HG02885 (cell line): Measurements from ENCODE around the gene TMOD1.

Experiments
- ATAC-seq: cut with Tn5 transposase; IDR thresholded peaks from one replicate; pipeline ENCODE4 v1.9.1; 2021; ENCODE audit warnings: mild to moderate bottlenecking; ENCODE audit not compliant: unreplicated experiment, poor library complexity

TMOD1 gene

DNA sequence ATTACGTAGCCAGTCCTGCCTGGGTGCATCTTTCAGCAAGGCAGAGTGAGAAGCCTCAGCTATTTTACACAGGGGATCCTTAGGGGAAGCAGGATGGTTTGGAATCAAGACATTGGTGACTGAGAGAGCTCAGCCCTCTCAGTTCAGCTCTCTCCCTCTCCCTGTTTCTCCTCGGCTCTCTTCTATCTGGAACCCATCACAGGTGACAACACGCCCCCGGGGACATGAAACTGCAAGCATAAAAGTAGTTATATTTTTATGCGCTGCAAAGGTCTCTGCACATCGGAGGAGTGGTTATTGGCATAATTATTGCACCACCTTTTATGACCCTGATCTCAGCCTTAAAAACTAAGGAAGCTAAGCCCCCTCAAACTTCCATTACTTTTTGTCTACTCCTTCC is 14.2 kb downstream of the TMOD1 start:
- no peak for ATAC-seq

DNA sequence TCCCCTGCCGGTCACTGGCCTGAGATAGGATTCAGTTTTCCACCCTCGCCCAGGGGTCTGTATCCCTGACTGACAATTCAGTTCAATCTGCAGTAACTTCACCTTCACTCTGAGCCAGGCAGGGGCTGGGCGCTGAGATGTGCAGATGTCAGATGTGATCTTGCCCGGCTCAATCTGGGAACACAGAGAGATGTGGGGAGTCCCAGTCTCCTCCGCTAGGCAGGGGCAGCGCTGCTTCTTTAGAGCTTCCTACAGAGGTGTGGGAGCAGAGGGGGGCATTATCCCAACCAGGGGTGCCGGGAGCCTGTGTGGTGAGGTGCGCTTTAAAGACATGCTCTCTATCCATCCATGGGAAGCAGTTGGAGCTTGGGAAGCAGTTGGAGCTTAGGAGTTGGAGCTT is 14.6 kb downstream of the TMOD1 start:
- no peak for ATAC-seq

DNA sequence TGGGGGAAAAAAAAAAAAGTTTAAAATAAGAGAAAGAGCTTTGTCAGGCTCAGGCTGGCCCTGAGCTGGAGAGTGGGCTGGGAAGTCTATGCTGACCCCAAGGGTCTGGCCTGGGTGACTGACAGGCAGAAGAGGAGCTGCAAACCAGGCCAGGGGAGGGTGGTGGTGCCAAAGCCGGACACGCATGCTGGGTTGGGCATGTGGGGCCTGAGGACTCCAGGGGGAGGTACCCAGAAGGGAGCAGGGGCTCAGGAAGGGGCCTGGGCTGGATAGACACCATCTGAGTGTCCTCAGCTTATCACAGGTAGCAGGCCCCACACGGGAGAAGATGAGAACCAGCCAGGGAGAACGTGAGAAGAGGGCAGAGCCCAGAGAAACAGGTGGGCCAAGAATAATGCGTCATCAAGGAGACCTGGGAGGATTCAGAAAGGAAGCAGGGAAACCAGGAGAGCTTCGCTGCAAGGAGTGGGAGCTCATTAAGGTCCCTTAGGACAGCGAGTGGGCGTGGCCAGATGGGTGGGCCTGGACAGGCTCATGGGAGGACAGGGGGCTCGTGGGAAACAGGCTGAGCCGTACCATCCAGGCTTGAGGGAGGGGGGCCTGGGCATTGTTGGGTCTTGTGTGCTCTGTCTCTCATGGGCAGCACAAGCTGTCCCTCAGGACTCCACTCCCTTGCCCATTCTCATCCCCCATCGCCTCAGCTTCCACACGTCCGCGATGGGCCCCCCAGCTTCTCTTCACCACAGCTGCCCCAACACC is 16.0 kb downstream of the TMOD1 start:
- ATAC-seq: no peak

DNA sequence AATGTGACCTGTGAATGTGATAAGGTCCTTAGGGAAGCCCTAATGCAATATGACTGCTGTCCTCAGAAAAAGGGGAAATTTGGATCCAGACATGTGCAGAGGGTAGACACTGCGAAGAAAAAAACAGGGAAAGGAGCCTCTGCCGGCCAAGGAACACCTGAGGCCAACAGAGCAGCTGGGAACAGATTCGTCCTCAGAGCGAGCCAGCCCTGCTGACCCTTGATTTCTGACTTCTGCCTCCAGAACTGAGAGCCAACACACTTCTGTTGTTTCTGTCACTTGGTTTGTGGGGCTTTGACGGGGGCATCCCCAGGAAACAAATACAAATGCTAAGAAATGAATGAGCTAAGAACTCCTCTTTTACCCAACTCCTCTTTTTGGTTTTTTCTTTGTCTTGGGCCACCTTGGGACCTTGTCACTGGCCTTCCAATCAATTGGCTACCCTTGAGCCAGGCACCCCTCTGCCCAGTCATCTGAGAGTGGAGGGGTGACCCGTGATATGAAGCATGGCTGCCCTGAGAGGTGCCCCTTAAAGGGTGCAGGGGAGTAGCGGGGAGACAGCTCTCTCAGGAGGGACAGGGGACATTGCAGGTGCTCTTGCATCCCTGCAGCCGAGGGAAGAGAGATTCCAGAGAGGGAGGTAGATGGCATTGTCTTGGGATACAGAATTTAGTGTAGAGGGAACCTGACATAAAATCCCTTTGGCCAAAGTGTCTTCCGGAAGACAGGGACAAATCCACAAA is 16.9 kb downstream of the TMOD1 start:
- ATAC-seq: no peak

DNA sequence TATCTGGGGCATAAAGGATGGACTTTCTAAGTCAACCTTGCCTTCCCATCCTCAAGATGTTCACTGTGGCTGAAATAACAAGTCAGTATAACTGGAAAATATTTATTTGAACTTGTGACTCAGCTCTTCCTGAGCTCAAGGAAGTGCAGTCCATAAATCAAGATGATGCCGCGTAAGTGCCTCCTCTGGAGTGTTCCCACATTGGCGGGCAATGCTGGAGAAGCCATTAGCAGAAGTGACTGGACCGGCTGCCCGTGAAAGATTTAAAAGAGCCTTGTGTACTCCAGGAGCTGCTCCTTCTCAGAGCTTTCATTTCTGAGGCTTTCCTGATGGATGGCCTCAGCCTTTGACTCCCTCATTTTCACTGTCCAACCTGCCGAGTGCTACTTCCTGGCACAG is 17.4 kb downstream of the TMOD1 start:
- ATAC-seq: no peak

DNA sequence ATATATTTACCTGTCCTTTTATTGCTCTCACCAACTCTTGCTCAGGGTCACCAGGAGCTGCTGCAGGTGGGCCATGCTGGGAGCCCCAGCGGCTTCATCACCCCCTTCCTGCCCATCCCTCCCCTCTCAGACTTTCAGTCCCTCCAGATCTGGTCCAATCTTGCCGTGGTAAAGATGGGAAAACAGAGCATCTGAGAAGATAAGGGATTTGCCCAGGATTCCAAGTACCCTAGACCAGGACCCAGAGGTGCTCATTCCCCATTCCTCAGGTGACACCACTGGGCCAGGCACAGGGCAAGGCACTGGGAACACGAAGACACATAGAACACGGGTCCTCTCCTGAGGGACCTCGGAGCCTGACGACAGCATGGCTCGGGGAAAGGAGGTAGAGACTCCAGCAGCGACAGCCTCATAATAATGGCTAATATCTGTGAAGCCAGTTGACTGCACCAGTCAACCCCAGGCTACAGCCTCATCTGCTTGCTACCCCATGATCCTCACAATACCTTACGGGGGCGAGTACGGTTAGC is 18.0 kb downstream of the TMOD1 start:
- ATAC-seq: no peak

DNA sequence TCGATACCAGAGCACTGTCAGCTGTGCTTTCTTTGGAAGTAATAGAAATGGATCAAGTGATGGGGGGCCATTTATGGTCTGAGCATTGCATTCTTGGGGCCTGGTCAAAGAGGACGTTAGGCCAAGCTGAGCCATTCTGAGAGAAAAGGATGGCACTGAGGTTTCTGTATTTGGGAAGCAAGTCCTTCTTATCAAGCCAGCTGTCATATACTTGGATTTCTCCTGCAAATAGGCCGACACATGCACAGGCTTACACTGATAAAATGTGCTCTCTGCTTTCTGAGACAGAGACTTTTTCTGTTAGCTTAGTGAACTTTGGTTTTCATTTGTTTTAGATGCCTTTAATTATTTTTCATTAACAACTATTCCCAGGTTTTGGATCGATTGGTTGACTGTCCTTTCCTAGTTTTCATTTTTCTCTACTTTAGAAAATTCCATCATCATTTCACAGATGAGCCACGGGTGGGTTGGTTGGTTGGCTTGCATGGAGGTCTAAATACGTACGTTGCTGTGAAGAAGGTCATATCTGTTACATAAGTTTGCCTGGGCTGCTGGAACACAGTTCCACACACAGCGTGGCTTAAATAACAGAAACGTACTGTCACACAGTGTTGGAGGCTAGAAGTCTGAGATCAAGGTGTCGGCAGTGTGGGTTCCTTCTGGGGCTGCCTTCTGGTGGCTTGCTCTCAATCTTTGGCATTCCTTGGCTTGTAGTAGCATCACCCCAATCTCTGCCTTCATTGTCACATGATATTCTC is 20.3 kb downstream of the TMOD1 start:
- ATAC-seq: no peak

DNA sequence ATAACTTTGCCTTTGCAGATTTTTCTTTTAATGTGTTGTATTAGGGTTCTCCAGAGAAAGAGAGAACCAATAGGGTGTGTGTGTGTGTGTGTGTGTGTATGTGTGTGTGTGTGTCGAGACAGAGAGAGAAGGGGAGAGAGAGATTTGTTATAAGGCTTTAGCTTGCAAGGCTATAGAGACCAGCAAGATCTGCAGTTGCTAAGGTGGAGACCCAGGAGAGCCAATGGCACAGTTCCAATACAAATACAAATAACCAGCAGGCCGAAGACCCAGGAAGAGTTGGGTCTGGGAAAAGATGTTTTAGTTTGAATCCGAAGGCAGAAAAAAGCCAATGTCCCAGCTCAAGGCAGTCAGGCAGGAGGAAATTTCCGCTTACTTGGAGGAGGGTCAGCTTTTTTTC is 23.0 kb downstream of the TMOD1 start:
- ATAC-seq: no peak

DNA sequence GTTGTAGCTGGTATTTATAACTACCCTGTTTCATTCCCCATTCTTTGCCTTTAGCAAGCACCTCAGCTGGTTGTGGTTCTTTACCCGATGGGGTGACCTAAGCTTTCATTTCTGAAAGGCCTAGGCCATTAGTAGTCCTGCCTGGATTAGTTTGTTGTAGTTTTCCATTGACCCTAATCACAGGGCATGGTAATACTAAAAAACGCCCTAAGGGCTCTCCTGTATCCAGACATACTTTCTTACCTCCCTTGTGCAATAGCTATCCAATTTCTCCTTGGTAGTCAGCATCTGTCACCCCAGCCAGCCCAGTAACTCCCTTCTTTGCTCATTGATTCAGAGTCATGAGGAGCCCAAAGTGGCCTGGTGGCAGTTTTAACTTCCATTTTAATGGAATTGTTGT is 24.0 kb downstream of the TMOD1 start:
- ATAC-seq: no peak

DNA sequence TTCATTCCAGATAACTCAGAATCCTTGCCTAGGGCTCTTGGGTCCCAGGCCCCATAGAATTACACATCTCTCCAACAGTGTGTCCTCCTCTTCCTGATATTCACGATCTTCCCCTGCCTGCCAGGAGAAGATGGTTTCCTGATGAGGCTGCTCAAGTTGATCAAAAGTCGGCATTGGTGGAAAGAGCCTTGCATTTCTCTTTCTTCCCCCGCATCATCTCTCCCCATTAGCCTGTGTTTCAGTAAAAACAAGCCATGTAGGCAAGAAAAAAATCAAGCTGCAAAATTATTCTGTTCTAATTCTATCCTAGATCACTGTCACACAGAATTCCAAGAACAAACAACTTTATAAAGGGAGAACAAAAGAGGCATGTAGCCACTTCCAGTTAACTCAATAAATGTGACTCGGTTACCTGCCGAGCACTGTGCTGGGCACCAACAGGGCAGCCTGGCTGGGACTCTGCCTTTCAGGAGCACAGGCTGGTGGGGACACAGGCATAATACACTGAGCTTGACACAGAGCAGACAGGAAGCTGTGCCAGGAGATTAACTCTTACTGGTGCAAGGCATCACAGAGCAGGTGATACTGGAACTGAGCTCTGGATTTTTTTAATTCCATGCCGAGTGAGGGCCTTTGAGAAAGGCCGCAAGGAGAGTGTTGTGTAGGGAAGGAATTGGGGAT is 25.6 kb downstream of the TMOD1 start:
- ATAC-seq: no peak

DNA sequence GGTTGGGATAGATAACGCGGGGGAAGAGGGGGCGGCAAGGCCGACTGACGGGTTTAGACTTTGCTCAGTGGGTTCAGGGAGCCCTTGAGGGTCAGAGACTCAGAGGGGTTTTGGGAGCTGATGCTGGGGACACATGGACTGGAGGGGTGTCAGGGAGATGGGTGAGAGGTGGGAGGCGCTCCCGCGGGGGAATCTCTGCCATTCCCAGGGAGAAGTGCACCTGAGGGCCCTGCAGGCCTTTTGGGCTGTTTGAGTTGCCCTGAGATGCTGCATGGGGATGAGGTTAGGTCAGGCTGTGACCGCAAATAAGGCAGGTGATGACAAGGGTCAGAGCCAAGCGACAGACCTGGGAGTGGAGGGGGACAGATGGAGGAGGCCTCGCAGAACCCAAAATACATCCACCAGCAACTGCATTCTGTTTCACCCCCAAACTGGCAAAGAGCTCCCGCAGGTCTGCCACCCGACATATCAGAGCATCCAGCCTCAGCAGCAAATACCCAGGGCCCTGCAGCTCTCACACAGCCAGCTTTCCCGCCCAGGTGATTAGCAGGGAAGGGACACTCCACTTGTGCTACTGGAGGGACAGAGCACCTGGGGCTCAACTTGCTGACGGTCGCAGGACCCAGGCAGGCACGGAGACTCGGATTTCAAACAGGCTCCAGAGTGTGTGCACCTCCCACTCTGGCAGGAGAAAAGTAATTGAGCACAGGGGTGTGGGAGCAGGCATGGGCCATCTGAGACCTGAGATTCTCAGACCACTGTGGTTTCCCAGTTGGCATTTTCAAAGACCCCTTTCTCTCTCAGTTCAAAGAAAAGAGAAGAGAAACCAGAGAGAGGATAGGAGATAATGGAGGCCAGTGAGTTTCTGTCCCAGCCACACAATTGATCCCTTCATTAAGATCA is 26.4 kb downstream of the TMOD1 start:
- ATAC-seq: no peak

DNA sequence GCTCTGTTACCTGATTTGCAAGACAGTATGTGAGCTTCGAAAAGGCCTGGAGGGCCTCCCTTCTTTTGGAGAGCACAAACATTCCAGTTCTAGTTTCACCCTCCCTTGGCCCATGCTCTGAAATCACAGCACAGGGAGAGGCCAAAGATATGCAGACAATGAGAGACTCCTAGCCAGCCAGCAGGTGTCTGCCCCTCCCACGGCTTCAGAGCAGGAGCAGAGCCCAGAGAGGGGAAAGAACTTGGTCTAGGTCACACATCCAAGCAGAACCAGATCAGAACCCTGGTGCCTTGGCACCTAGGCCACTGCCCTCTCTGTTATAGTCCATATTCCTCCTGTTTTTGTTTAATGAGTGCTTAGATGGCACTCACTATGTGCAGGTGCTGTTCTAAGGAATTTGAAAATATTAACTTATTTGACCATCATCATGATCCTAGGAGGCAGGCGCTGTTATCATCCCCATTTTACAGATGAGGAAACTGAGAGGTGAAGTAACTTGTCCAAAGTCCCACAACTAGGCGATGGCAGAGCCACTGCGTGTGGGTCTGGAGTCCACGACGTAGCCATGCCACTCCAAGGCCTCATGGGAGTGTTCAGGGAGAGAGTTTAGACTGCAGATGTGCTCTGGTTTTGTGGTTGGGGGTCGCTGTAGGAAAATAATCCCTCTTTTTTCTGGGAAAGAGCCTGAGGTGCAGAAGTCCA is 27.2 kb downstream of the TMOD1 start:
- no peak for ATAC-seq

DNA sequence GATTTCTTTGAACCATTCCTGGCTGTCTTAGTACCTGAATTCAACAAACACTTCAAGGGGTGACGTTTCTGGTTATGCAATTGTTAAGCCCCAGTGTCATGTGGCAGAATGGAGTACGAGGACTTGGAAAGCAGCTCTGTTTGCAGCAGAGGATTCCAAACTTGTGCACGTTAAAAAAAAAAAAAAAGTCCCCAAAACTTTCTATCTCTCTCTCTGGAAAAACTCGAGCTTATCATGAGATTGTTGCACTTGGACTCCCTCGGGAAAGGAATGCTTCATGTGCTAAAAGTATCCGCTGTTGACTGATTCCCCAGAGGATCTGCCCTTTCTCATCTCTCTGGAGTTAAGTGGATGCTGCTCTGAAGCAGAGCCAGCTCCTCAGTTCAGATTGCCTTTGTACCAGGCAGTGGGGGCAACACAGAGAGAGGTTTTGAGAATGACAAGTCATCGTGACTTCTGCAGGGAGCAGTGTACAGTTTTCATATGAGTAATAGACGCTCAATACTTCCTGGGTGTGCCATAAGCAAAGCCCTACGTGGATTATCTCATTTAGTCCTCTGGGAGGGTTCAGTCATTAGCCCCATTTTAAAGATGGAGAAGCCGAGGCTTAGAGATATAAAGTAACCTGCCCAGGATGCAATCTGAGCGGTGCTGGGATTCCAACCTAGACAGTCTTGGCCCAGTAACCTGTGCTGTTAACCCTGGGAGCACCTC is 28.1 kb downstream of the TMOD1 start:
- ATAC-seq: peak; percentile 85

DNA sequence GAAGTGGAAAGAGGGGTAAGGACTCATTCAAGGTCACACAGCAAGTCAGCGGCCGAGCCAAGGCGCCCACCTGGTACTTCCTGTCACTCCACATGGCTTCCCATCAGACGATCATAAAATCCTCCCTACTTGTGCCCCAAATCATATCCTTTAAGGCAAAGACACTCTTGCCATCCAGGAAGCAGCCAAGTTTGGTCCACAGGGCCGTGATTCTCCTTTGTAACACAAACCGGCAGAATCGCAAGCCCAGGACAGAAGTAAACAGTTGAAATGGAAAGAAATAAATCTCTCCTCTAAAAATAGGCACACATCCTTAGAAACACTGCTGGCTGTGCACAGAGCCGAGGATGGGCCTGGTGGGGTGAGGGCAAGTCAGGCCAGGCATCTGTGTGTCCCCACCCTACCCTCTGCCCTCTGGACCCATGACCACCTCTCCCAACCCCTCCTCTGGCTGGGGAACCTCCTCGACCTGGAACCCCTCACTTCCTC is 30.5 kb downstream of the TMOD1 start:
- ATAC-seq: no peak

DNA sequence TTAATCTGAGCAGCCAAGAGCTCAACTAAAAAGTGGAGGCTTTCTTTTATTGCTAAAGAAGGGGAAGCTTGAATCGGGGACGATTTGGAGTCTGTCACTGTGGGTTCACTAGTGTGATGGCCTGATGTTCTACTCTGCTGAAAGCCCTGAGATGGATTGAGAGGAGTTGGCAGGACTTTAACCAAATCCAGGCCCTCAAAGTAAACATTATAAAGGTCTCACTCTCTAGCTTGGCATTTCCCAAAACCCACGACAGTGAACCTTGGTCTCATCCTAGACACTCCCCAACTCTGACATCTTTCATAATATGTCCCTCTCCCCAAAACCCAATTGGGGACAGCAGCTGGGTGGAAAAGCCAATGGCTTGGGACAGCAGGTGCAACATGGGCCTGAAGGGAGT is 32.7 kb downstream of the TMOD1 start:
- no peak for ATAC-seq

DNA sequence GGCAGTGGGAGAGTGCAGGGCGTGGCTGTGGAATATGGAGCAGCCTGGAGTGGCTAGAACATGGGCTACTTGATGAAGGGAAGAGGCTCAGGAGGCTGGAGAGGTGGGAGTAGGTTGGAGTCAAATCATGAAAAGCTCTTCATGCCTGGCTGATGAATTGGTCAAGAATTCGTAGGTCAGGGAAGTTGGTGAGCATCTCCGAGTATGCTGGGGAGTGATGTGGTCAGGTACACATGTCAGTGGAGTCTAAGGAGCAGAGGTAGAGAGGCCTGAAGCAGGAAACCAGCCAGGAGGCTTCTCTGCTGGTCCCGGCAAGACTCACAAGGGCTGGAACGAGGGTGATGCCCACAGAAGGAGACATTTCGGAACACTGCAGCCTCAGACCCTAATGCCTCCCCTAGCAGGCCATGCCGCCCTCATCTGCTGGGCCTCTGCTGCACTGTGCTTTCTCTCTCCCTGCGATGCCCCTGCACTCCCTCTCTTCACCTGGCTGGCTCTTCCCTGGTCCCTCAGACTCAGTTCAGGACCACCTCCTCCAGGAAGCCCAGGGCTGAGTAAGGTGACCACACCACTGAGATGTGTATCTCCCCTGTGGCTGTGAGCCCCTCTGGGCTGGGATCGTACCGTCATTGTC is 33.6 kb downstream of the TMOD1 start:
- ATAC-seq: no peak

DNA sequence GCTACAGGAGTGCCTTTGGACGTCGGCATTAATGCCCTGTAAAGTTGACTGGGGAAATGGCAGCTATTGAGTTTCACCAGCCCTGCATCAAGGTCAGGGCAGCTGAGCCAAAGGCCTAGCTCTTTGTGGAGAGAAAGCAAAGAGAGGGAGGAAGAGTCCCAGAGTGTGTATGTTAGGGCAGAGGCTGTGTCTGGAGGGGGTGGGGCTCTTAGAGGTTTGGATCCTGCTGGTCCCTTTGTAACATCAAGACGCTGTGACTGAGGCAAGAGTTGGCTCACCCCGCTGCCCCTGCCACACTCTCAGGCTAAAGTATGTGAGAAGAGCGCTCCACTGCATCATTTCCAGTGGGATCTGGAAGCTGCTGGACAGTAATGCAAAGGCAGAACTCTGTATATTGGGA is 34.3 kb downstream of the TMOD1 start:
- no peak for ATAC-seq

DNA sequence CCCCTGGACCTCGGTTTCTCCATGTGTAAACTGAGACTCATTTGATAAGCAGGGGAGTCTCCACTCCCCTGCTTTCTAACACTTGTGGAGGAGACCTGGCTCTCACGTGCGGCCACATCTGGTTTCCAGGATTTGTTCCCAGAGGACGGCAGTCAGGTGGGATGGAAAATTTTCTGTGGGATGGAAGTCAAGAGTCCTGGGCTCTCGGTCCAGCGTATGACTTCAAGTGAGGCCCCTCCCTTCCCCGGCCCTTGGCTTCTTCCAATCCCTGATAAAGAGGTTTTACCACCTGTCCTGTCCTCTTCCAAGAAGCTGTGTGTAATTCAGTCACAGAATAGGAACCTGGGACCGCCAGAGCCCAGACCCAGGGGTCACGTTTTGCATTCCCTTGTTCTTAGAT is 35.0 kb downstream of the TMOD1 start:
- ATAC-seq: no peak
